A673 (cell line): ENCODE data around the gene HYDIN. TPM values are rescaled to one million over a fixed set of nuclear protein-coding genes. Genes with fewer than 3 reads are reported as not detected.
"Not testable (repeated sequence)": the region's sequence is repeated elsewhere in the genome, so short reads cannot be mapped to it uniquely, and the experiment has no call there.

ENCODE experiments used
- BruUV-seq: library from RNA; stranded (reverse); fragments of 400-500 nt; replicated peaks from 2 replicates; lab custom pipeline; 2021; lab: Mats Ljungman, UMichigan
- CTCF ChIA-PET: fragments of 300-600 bp; sonication (Branson Sonifier 250); formaldehyde crosslinking; loops from one replicate; lab custom pipeline; 2022; ENCODE audit warnings: antibody characterized with exemption; lab: Charles Lee
- POLR2A ChIA-PET: fragments of 300-600 bp; sonication (Branson Sonifier 250); formaldehyde crosslinking; loops from one replicate; lab custom pipeline; 2022; ENCODE audit warnings: antibody characterized with exemption; ENCODE audit not compliant: low non-redundant PET; lab: Charles Lee
- DNase-seq: peaks from one replicate; pipeline ENCODE4 v3.0.0-alpha.2; 2015; ENCODE audit warnings: low spot score
- H3K27ac ChIP-seq: fragments of 200-600 bp; sonication (generic); 2 replicates; pipeline ENCODE4 v1.5.1; 2016; ENCODE audit warnings: mixed run types, low read depth, mild to moderate bottlenecking, mixed read lengths, antibody characterized with exemption, low read length; ENCODE audit not compliant: poor library complexity, severe bottlenecking
- H3K27me3 ChIP-seq: fragments of 200-600 bp; sonication (generic); replicated peaks from 2 replicates; pipeline ENCODE4 v1.6.1; 2017; ENCODE audit warnings: mixed run types, low read depth, mild to moderate bottlenecking, mixed read lengths, antibody characterized with exemption, low read length; ENCODE audit not compliant: insufficient read depth, poor library complexity
- H3K36me3 ChIP-seq: fragments of 200-600 bp; sonication (generic); 2 replicates; pipeline ENCODE4 v1.6.1; 2016; ENCODE audit warnings: mixed run types, mild to moderate bottlenecking, mixed read lengths, antibody characterized with exemption, low read length; ENCODE audit not compliant: insufficient read depth, poor library complexity, severe bottlenecking
- H3K4me1 ChIP-seq: fragments of 200-600 bp; sonication (generic); 2 replicates; pipeline ENCODE4 v1.6.1; 2017; ENCODE audit warnings: mixed run types, mild to moderate bottlenecking, mixed read lengths, antibody characterized with exemption, low read length; ENCODE audit not compliant: insufficient read depth, poor library complexity, severe bottlenecking
- H3K4me3 ChIP-seq: fragments of 200-600 bp; sonication (generic); 2 replicates; pipeline ENCODE4 v1.5.1; 2016; ENCODE audit warnings: low read depth, mixed run types, mild to moderate bottlenecking, mixed read lengths, low read length; ENCODE audit not compliant: poor library complexity, severe bottlenecking
- H3K9me3 ChIP-seq: fragments of 200-600 bp; sonication (generic); 2 replicates; pipeline ENCODE4 v1.6.1; 2016; ENCODE audit warnings: mixed run types, low read depth, mild to moderate bottlenecking, mixed read lengths, antibody characterized with exemption, low read length; ENCODE audit not compliant: poor library complexity, severe bottlenecking
- intact Hi-C: fragments of 100-400 bp; cut with micrococcal nuclease; formaldehyde crosslinking; loops from one replicate; pipeline ENCODE4 v1.10.0; 2022; ENCODE audit not compliant: unreplicated experiment
- total RNA-seq: library from RNA; stranded (reverse); gene quantifications from 2 replicates; pipeline ENCODE4 v1.2.3, GENCODE V29; 2021

Gene HYDIN
- total RNA-seq, 1 experiment from 2014 or later: not detected

DNA sequence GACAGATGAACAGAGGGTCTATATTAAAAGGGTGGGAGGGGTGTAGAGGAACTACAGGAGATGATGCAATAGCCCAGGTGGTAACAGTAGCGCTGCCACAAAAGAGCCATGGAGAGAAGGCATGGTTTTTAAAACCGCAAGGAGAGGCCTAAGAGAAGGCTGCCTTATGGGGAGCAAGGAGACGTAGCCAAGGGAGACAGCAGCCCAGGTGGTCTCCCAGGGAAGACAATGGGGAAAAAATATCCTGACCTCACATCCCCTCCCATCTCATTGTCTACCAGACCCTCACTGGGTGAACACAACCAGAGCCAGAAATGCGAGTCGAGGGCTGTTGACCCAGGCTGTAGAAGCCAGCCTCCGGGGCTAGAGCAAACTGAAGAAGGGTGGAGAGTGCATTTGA, 77.2 kb downstream of the HYDIN start:
- H3K36me3 ChIP-seq, H3K9me3 ChIP-seq, H3K27me3 ChIP-seq, POLR2A ChIA-PET, DNase-seq, BruUV-seq, H3K27ac ChIP-seq, H3K4me1 ChIP-seq, H3K4me3 ChIP-seq, intact Hi-C loops, CTCF ChIA-PET: not testable (repeated sequence)

DNA sequence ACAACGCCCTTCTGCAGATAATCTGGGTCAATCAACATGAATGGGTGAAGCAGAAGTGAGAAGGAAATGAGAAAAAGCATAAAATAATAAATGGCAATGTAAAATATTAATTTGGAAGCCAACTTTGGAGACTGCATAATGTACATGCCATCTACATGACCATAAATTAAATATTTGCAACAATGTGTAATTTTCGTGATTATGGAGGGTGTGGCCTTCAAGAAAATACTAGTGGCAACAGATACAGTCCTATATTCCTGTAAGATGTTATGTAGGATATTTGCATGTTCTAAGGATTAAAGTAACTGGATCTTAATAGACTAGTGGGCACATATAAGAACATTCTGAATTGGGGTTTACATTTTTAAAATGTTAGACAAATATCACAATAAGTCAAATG, 78.9 kb downstream of the HYDIN start:
- BruUV-seq, H3K9me3 ChIP-seq, POLR2A ChIA-PET, H3K36me3 ChIP-seq, H3K27me3 ChIP-seq, DNase-seq, H3K4me1 ChIP-seq, CTCF ChIA-PET, H3K4me3 ChIP-seq, H3K27ac ChIP-seq, intact Hi-C loops: not testable (repeated sequence)

DNA sequence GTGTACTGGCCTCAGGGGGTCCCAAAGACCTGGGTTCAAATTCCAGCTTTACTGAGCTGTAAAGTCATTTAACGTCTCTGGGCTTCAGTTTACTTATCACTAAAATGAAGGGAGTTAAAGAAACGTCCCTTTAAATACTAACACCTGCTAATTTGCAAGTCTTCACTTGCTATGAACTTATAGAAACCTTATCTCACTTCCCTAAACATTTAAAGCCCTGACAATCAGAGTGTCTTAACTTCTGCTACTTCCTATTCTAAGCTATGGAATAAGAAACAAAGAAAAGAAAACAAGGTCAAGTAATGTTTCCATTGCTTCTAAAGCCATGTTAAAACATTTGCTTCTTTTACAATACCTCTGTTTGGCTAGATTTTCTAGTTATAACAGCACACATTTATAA, 87.3 kb downstream of the HYDIN start:
- intact Hi-C loops, DNase-seq, POLR2A ChIA-PET, H3K4me1 ChIP-seq, H3K4me3 ChIP-seq, H3K36me3 ChIP-seq, CTCF ChIA-PET, H3K27ac ChIP-seq, BruUV-seq, H3K27me3 ChIP-seq, H3K9me3 ChIP-seq: not testable (repeated sequence)

DNA sequence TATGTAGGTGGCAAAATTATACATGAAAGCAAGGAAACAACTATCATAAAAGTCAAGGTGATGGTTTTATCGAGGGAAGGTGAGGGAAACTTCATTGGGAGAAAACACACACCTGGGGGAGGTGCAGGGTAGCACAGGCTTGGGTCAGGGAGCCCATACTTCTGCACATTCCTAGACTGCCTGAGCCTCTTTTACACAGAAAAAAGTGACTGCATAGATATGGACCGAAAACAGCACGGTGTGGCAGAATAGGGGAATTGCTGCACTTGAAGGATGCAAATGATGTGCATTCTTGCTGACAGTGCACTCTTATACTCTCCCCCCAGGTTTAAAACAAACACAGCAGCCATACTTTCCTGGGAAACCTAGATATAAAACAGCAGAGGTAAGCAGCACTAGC, 120.0 kb downstream of the HYDIN start:
- DNase-seq, H3K4me1 ChIP-seq, H3K9me3 ChIP-seq, intact Hi-C loops, H3K4me3 ChIP-seq, CTCF ChIA-PET, BruUV-seq, POLR2A ChIA-PET, H3K27me3 ChIP-seq, H3K36me3 ChIP-seq, H3K27ac ChIP-seq: not testable (repeated sequence)

DNA sequence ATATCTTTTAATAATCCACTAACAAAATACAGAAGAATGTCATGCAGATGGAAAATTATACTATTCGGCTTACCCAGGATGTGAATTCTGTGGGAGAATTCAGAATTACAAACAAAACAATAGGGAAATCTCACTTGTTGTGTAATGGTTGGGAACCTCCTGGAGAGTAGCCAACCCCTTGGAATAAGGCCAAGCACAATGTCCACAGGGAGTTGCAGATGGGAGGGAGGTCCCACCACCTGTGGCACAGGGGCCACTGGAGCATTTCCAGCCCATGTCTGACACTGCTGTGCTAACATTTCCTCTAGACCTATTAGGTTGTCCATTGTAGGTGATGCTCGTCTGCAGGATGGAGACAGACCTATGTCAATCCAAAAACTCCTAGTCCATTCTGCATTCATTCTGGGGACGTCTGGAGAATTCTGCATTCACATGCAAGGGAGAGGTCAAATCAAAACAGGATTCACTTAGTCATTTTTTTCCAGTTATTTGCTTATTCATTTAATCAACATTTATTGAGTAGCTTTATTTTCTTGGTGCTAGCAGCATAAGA, 120.8 kb downstream of the HYDIN start:
- POLR2A ChIA-PET, H3K4me3 ChIP-seq, H3K36me3 ChIP-seq, DNase-seq, H3K27me3 ChIP-seq, intact Hi-C loops, CTCF ChIA-PET, H3K4me1 ChIP-seq, BruUV-seq, H3K9me3 ChIP-seq, H3K27ac ChIP-seq: not testable (repeated sequence)

DNA sequence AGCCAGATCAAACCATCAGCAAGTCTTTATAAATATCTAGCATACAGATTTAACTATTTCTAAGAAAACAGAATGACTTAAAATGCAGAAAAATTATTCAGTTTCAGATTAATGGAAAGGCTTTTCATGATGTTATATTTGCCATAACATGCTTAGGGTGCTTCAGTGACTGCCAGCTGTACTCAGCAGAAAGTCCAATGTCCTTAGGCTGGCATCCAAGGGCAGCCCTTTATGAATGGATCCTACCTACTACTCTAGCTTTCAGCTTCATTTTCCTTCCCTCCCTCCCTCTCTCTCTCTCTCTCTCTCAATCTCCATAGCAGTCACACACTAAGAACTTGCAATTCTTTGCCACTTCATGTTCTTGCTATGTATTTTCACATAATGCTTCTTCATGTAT, 124.6 kb downstream of the HYDIN start:
- BruUV-seq, intact Hi-C loops, POLR2A ChIA-PET, H3K4me1 ChIP-seq, CTCF ChIA-PET, H3K4me3 ChIP-seq, H3K27me3 ChIP-seq, DNase-seq, H3K36me3 ChIP-seq, H3K27ac ChIP-seq, H3K9me3 ChIP-seq: not testable (repeated sequence)

DNA sequence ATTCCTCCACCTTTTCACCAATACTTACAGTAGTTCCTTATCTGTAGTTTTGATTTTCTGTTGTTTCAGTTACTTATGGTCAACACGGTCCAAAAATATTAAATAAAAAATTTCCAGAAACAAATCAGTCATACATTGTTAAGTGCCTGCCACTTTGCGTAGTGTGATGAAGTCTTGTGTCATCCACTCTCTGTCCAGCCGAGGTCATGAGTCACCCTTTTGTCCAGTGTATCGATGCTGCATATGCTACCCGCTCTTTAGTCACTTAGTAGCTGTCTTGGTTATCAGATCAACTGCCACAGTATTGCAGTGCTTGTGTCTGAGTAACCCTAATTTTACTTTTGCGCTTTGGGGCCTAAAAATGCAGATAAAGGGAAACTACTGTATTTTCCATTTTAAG, 146.9 kb downstream of the HYDIN start:
- CTCF ChIA-PET, H3K27me3 ChIP-seq, H3K9me3 ChIP-seq, H3K4me1 ChIP-seq, H3K4me3 ChIP-seq, intact Hi-C loops, H3K36me3 ChIP-seq, BruUV-seq, DNase-seq, POLR2A ChIA-PET, H3K27ac ChIP-seq: not testable (repeated sequence)

DNA sequence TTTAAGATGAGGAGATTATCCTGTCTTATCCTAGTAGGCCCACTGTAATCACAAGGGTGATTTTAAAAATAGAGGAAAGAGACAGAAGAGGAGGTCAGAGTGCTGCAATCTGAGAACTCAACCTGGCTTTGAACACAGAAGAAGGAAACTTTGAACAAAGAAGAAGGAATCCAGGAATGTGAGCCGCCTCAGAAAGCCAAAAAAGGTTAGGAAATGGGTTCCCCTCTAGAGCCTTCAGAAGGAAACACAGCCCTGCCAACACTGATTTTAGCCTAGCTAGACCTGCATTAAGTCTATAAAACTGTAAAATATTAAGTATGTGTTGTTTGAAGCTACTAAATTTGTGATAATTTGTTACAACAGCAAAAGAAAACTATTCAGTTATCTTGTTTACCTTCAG, 149.7 kb downstream of the HYDIN start:
- DNase-seq, BruUV-seq, CTCF ChIA-PET, intact Hi-C loops, H3K36me3 ChIP-seq, POLR2A ChIA-PET, H3K4me3 ChIP-seq, H3K4me1 ChIP-seq, H3K9me3 ChIP-seq, H3K27me3 ChIP-seq, H3K27ac ChIP-seq: not testable (repeated sequence)
